KMS-11 (cell line): Measurements from ENCODE around the gene CCL4L2.
"Not testable (repeated sequence)": the region's sequence is repeated elsewhere in the genome, so short reads cannot be mapped to it uniquely, and the experiment has no call there.

Experiments used
- H2AFZ ChIP-seq: fragments of 200-600 bp; sonication (generic); 2 replicates; pipeline ENCODE4 v1.6.1; 2016; ENCODE audit warnings: antibody characterized with exemption, mixed run types, low read depth
- H3K27ac ChIP-seq: fragments of 200-600 bp; sonication (generic); 2 replicates; pipeline ENCODE4 v1.6.1; 2016; ENCODE audit warnings: mild to moderate bottlenecking, mixed run types
- H3K27me3 ChIP-seq: fragments of 200-600 bp; sonication (generic); 2 replicates; pipeline ENCODE4 v1.6.1; 2017; ENCODE audit warnings: mild to moderate bottlenecking, low read depth, mixed run types, moderate library complexity; ENCODE audit not compliant: insufficient read depth
- H3K36me3 ChIP-seq: fragments of 200-600 bp; sonication (generic); 2 replicates; pipeline ENCODE4 v1.6.1; 2017; ENCODE audit warnings: mild to moderate bottlenecking, mixed run types; ENCODE audit not compliant: insufficient read depth
- H3K4me1 ChIP-seq: fragments of 200-600 bp; sonication (generic); 2 replicates; pipeline ENCODE4 v1.6.1; 2016; ENCODE audit warnings: mild to moderate bottlenecking, low read depth, mixed run types; ENCODE audit not compliant: poor library complexity, severe bottlenecking
- H3K4me2 ChIP-seq: fragments of 200-600 bp; sonication (generic); 2 replicates; pipeline ENCODE4 v1.7.0; 2016; ENCODE audit warnings: mild to moderate bottlenecking, mixed run types
- H3K4me3 ChIP-seq: fragments of 200-600 bp; sonication (generic); IDR thresholded peaks from 2 replicates; pipeline ENCODE4 v1.6.1; 2017; ENCODE audit warnings: low read depth, low read length, mixed read lengths; ENCODE audit not compliant: insufficient read depth
- H3K79me2 ChIP-seq: fragments of 200-600 bp; sonication (generic); 2 replicates; pipeline ENCODE4 v1.6.1; 2016; ENCODE audit warnings: low read depth, mixed run types; ENCODE audit not compliant: insufficient read depth
- H3K9ac ChIP-seq: fragments of 200-600 bp; sonication (generic); 2 replicates; pipeline ENCODE4 v1.6.1; 2016; ENCODE audit warnings: mild to moderate bottlenecking, mixed run types
- H4K20me1 ChIP-seq: fragments of 200-600 bp; sonication (generic); 2 replicates; pipeline ENCODE4 v1.6.1; 2016; ENCODE audit warnings: mild to moderate bottlenecking, mixed run types; ENCODE audit not compliant: insufficient read depth
- CTCF ChIP-seq: fragments of 200-600 bp; sonication (generic); conservative IDR thresholded peaks from 2 replicates; pipeline ENCODE4 v1.6.1; 2017; ENCODE audit warnings: low read depth, mild to moderate bottlenecking, antibody characterized with exemption, low read length, moderate library complexity, mixed read lengths

CCL4L2 gene

GRCh38 chr17:36203335-36203734 lies 7.5 kb upstream of the CCL4L2 start:
- TF ChIP-seq CTCF, result no peak
- no peaks in the 10 kb centered on the region for H3K79me2 ChIP-seq
- H3K4me1 ChIP-seq, result peaks cover 67% of the 10 kb centered on the region
- H3K27ac ChIP-seq, result peak overlapping the region; percentile 48
- peak overlapping the region; percentile 29 for H2AFZ ChIP-seq
- no peaks in the 10 kb centered on the region for H4K20me1 ChIP-seq
- H3K4me2 ChIP-seq, result peak overlapping the region; percentile 74
- no peak overlapping the region for H3K4me3 ChIP-seq
- H3K9ac ChIP-seq, result peak overlapping the region; percentile 6; the same call in 1 of the 2 replicates
- H3K27me3 ChIP-seq, result no peaks in the 10 kb centered on the region
- no peaks in the 10 kb centered on the region for H3K36me3 ChIP-seq

GRCh38 chr17:36204724-36205500 lies 6.0 kb upstream of the CCL4L2 start:
- no peaks in the 10 kb centered on the region for H3K27me3 ChIP-seq
- H3K79me2 ChIP-seq, result no peaks in the 10 kb centered on the region
- H3K4me3 ChIP-seq, result no peak overlapping the region
- H3K4me2 ChIP-seq, result no peak overlapping the region; the same call in 1 of the 2 replicates
- H2AFZ ChIP-seq, result no peak overlapping the region
- no peak overlapping the region for H3K27ac ChIP-seq
- TF ChIP-seq CTCF, result no peak
- H3K36me3 ChIP-seq, result no peaks in the 10 kb centered on the region
- peaks cover 51% of the 10 kb centered on the region for H3K4me1 ChIP-seq
- H4K20me1 ChIP-seq, result no peaks in the 10 kb centered on the region
- no peak overlapping the region for H3K9ac ChIP-seq

GRCh38 chr17:36205637-36206485 lies 5.0 kb upstream of the CCL4L2 start:
- Histone ChIP-seq H2AFZ (no peak overlapping the region), H3K4me2 (peak overlapping the region; percentile 9; the same call in 1 of the 2 replicates), H3K79me2 (no peaks in the 10 kb centered on the region), H3K4me3 (no peak overlapping the region), H3K9ac (no peak overlapping the region), H3K36me3 (no peaks in the 10 kb centered on the region), H3K27me3 (no peaks in the 10 kb centered on the region), H3K27ac (no peak overlapping the region), H4K20me1 (no peaks in the 10 kb centered on the region), H3K4me1 (peaks cover 42% of the 10 kb centered on the region)
- no peak for TF ChIP-seq CTCF

- not testable (repeated sequence) for H3K27ac ChIP-seq, H3K79me2 ChIP-seq, H2AFZ ChIP-seq, H4K20me1 ChIP-seq, H3K9ac ChIP-seq, H3K4me3 ChIP-seq, H3K27me3 ChIP-seq, H3K4me2 ChIP-seq, H3K36me3 ChIP-seq
- peaks cover 36% of the 10 kb centered on the region for H3K4me1 ChIP-seq
These were observed 4.4 kb upstream of the CCL4L2 start for GRCh38 chr17:36206486-36206821.

- not testable (repeated sequence) for H3K27me3 ChIP-seq, H3K4me2 ChIP-seq, H3K36me3 ChIP-seq, H2AFZ ChIP-seq, H3K79me2 ChIP-seq, H3K27ac ChIP-seq, H3K9ac ChIP-seq, H4K20me1 ChIP-seq, H3K4me3 ChIP-seq
- H3K4me1 ChIP-seq, result peaks cover 26% of the 10 kb centered on the region
These were observed 3.5 kb upstream of the CCL4L2 start for GRCh38 chr17:36207383-36207782.
